SK-N-SH treated with all-trans-retinoic acid at 6 μM for 48 hours (cell line): ENCODE results near the gene SLC66A1.

ENCODE experiments used
- ATAC-seq: fragments of 200-7000 bp; cut with Tn5 transposase; 3 replicates; pipeline ENCODE4 v1.9.1; 2020; ENCODE audit warnings: mild to moderate bottlenecking, moderate library complexity
- ARNTL ChIP-seq: fragments of 450-650 bp; formaldehyde crosslinking; IDR thresholded peaks from 2 replicates; pipeline ENCODE4 v1.5.0; 2020; ENCODE audit warnings: low read depth, mild to moderate bottlenecking, moderate library complexity, borderline replicate concordance
- BACH2 ChIP-seq: fragments of 250-450 bp; sonication (Bioruptor Pico); IDR thresholded peaks from 2 replicates; pipeline ENCODE4 v1.9.0; 2021; ENCODE audit warnings: mild to moderate bottlenecking, borderline replicate concordance
- CSDC2 ChIP-seq: fragments of 250-450 bp; sonication (Bioruptor Pico); IDR thresholded peaks from 2 replicates; pipeline ENCODE4 v1.5.0; 2020; ENCODE audit warnings: mild to moderate bottlenecking, moderate library complexity
- CSRNP3 ChIP-seq: fragments of 250-450 bp; sonication (Bioruptor Pico); IDR thresholded peaks from 2 replicates; pipeline ENCODE4 v1.5.1; 2021; ENCODE audit warnings: mild to moderate bottlenecking, moderate library complexity
- ESRRG ChIP-seq: fragments of 250-450 bp; sonication (Bioruptor Pico); IDR thresholded peaks from 2 replicates; pipeline ENCODE4 v1.6.1; 2021; ENCODE audit warnings: mild to moderate bottlenecking
- GLIS3 ChIP-seq: fragments of 250-450 bp; sonication (Bioruptor Pico); IDR thresholded peaks from 2 replicates; pipeline ENCODE4 v1.5.0; 2020; ENCODE audit warnings: mild to moderate bottlenecking, moderate library complexity
- ISL1 ChIP-seq: fragments of 250-450 bp; sonication (Bioruptor Pico); IDR thresholded peaks from 2 replicates; pipeline ENCODE4 v2.1.2; 2022; ENCODE audit warnings: mild to moderate bottlenecking, moderate library complexity
- OSR1 ChIP-seq: fragments of 250-450 bp; sonication (Bioruptor Pico); IDR thresholded peaks from 2 replicates; pipeline ENCODE4 v1.8.0; 2022; ENCODE audit warnings: moderate library complexity, mild to moderate bottlenecking, inconsistent platforms
- PATZ1 ChIP-seq: fragments of 250-450 bp; sonication (Bioruptor Pico); IDR thresholded peaks from 2 replicates; pipeline ENCODE4 v1.8.0; 2020; ENCODE audit warnings: mild to moderate bottlenecking, moderate library complexity, borderline replicate concordance
- PPARA ChIP-seq: fragments of 250-450 bp; sonication (Bioruptor Pico); IDR thresholded peaks from 2 replicates; pipeline ENCODE4 v1.5.0; 2020; ENCODE audit warnings: mild to moderate bottlenecking, borderline replicate concordance
- RARB ChIP-seq: fragments of 250-450 bp; sonication (Bioruptor Pico); IDR thresholded peaks from 2 replicates; pipeline ENCODE4 v1.8.0; 2021; ENCODE audit warnings: mild to moderate bottlenecking, moderate library complexity
- SNAI2 ChIP-seq: fragments of 250-450 bp; sonication (Bioruptor Pico); IDR thresholded peaks from 2 replicates; pipeline ENCODE4 v1.5.0; 2020; ENCODE audit warnings: mild to moderate bottlenecking, moderate library complexity
- TCF4 ChIP-seq: fragments of 250-450 bp; sonication (Bioruptor Pico); IDR thresholded peaks from 2 replicates; pipeline ENCODE4 v1.8.0; 2021; ENCODE audit warnings: mild to moderate bottlenecking, moderate library complexity, borderline replicate concordance
- TOX ChIP-seq: fragments of 250-450 bp; sonication (Bioruptor Pico); IDR thresholded peaks from 2 replicates; pipeline ENCODE4 v1.8.0; 2021; ENCODE audit warnings: mild to moderate bottlenecking, moderate library complexity, borderline replicate concordance
- TSHZ2 ChIP-seq: fragments of 250-450 bp; sonication (Bioruptor Pico); IDR thresholded peaks from 2 replicates; pipeline ENCODE4 v1.5.0; 2020; ENCODE audit warnings: mild to moderate bottlenecking, moderate library complexity
- ZFP3 ChIP-seq: fragments of 250-450 bp; sonication (Bioruptor Pico); IDR thresholded peaks from 2 replicates; pipeline ENCODE4 v1.5.0; 2020; ENCODE audit warnings: mild to moderate bottlenecking, moderate library complexity
- ZFP30 ChIP-seq: fragments of 450-650 bp; formaldehyde crosslinking; IDR thresholded peaks from 2 replicates; pipeline ENCODE4 v1.5.0; 2022; ENCODE audit warnings: mild to moderate bottlenecking, moderate library complexity
- ZNF565 ChIP-seq: fragments of 450-650 bp; formaldehyde crosslinking; conservative IDR thresholded peaks from 2 replicates; pipeline ENCODE4 v1.5.0; 2020; ENCODE audit warnings: low read depth, mild to moderate bottlenecking, moderate library complexity
- ZNF70 ChIP-seq: fragments of 450-650 bp; formaldehyde crosslinking; IDR thresholded peaks from 2 replicates; pipeline ENCODE4 v1.5.0; 2020; ENCODE audit warnings: mild to moderate bottlenecking, moderate library complexity
- ZNF8 ChIP-seq: fragments of 450-650 bp; formaldehyde crosslinking; IDR thresholded peaks from 2 replicates; pipeline ENCODE4 v1.5.0; 2020; ENCODE audit warnings: mild to moderate bottlenecking, moderate library complexity

The SLC66A1 gene

GRCh38 chr1:19371226-19372135 is 59.4 kb downstream of the SLC66A1 start:
- ATAC-seq, result no peak
- TF ChIP-seq ARNTL (no peak), ISL1 (CRISPR knock-in tag) (no peak)

GRCh38 chr1:19372136-19372514 is 60.0 kb downstream of the SLC66A1 start:
- ATAC-seq, result no peak; the same call in 2 of the 3 replicates
- TF ChIP-seq CSRNP3 (no peak), SNAI2 (no peak), ZNF565 (no peak), GLIS3 (CRISPR knock-in tag) (no peak), PPARA (CRISPR knock-in tag) (no peak), ARNTL (no peak), TCF4 (peak; percentile 95), CSDC2 (CRISPR knock-in tag) (no peak), TOX (no peak), TSHZ2 (CRISPR knock-in tag) (peak; percentile 64; the same call in 1 of the 2 replicates), ISL1 (CRISPR knock-in tag) (no peak), ESRRG (CRISPR knock-in tag) (no peak), ZNF70 (CRISPR knock-in tag) (peak; percentile 98)

GRCh38 chr1:19372602-19373001 is 60.5 kb downstream of the SLC66A1 start:
- no peak for ATAC-seq
- TF ChIP-seq ZNF8, result no peak
- no peak for TF ChIP-seq ZNF565
- TF ChIP-seq PPARA (CRISPR knock-in tag), result no peak
- no peak for TF ChIP-seq ESRRG (CRISPR knock-in tag)
- no peak for TF ChIP-seq TSHZ2 (CRISPR knock-in tag)
- no peak for TF ChIP-seq CSRNP3
- no peak for TF ChIP-seq BACH2 (CRISPR knock-in tag)
- TF ChIP-seq, all 23 proteins: peak for 0

- ATAC-seq, result peak; percentile 29
- TF ChIP-seq CSDC2 (CRISPR knock-in tag) (no peak), BACH2 (CRISPR knock-in tag) (no peak), OSR1 (no peak), ZFP30 (CRISPR knock-in tag) (no peak), ISL1 (CRISPR knock-in tag) (no peak), ZNF565 (no peak), PATZ1 (CRISPR knock-in tag) (no peak), RARB (CRISPR knock-in tag) (no peak), TOX (no peak), TCF4 (no peak), GLIS3 (CRISPR knock-in tag) (no peak), ARNTL (no peak), ZFP3 (CRISPR knock-in tag) (no peak), CSRNP3 (no peak), ZNF8 (no peak)
These were observed 61.3 kb downstream of the SLC66A1 start for GRCh38 chr1:19373211-19374082.
